Astrocyte (in vitro differentiated cells and primary cell): ENCODE data around the gene NEK7. TPM values are rescaled to one million over a fixed set of nuclear protein-coding genes. Genes with fewer than 3 reads are reported as not detected.
A peak's percentile ranks its signal among the peaks of the same experiment; 100 is the strongest.

Experiments used
- DNase-seq: peaks from one replicate; pipeline ENCODE4 v3.0.0-alpha.2; 2010; ENCODE audit warnings: low read depth
- FAIRE-seq: peaks from 2 replicates; lab custom pipeline; 2011; peaks lifted over from hg19 to GRCh38; lab: Jason Lieb, UNC
- H2AFZ ChIP-seq: 2 replicates; pipeline ENCODE4 v1.6.0; 2012; ENCODE audit warnings: low read depth, low read length, inconsistent platforms
- H3K27ac ChIP-seq: 2 replicates; pipeline ENCODE4 v1.5.1; 2011; ENCODE audit warnings: low read depth, low read length, inconsistent platforms
- H3K27me3 ChIP-seq: 2 replicates; pipeline ENCODE4 v1.6.0; 2011; ENCODE audit warnings: low read length, inconsistent platforms; ENCODE audit not compliant: insufficient read depth
- H3K36me3 ChIP-seq: 2 replicates; pipeline ENCODE4 v1.5.1; 2011; ENCODE audit warnings: low read length, inconsistent platforms; ENCODE audit not compliant: insufficient read depth
- H3K4me1 ChIP-seq: 2 replicates; pipeline ENCODE4 v1.5.1; 2011; ENCODE audit warnings: low read length, inconsistent platforms; ENCODE audit not compliant: insufficient read depth
- H3K4me2 ChIP-seq: 2 replicates; pipeline ENCODE4 v1.6.0; 2012; ENCODE audit warnings: low read length, inconsistent platforms
- H3K4me3 ChIP-seq: 2 replicates; pipeline ENCODE4 v1.5.1; 2011; ENCODE audit warnings: low read depth, mild to moderate bottlenecking, low read length, inconsistent platforms; ENCODE audit not compliant: insufficient read depth
- H3K79me2 ChIP-seq: 2 replicates; pipeline ENCODE4 v1.6.0; 2012; ENCODE audit warnings: mild to moderate bottlenecking, low read length, inconsistent platforms; ENCODE audit not compliant: insufficient read depth
- H3K9ac ChIP-seq: 2 replicates; pipeline ENCODE4 v1.6.0; 2012; ENCODE audit warnings: mild to moderate bottlenecking, low read length, inconsistent platforms
- H3K9me3 ChIP-seq: 2 replicates; pipeline ENCODE4 v1.5.1; 2012; ENCODE audit warnings: low read depth, mild to moderate bottlenecking, low read length, inconsistent platforms; ENCODE audit not compliant: insufficient read depth
- H4K20me1 ChIP-seq: 2 replicates; pipeline ENCODE4 v1.6.0; 2012; ENCODE audit warnings: low read length, inconsistent platforms; ENCODE audit not compliant: insufficient read depth
- H3K27ac Mint-ChIP-seq: one replicate; pipeline ENCODE4 v1.8.0; 2021; ENCODE audit warnings: mild to moderate bottlenecking, mixed read lengths; ENCODE audit not compliant: unreplicated experiment
- H3K27me3 Mint-ChIP-seq: one replicate; pipeline ENCODE4 v1.8.0; 2021; ENCODE audit warnings: low read depth, mixed read lengths; ENCODE audit not compliant: unreplicated experiment
- H3K36me3 Mint-ChIP-seq: one replicate; pipeline ENCODE4 v1.8.0; 2021; ENCODE audit warnings: low read depth, mixed read lengths; ENCODE audit not compliant: unreplicated experiment
- H3K4me1 Mint-ChIP-seq: one replicate; pipeline ENCODE4 v1.8.0; 2021; ENCODE audit warnings: low read depth, mixed read lengths; ENCODE audit not compliant: unreplicated experiment
- H3K4me3 Mint-ChIP-seq: one replicate; pipeline ENCODE4 v1.8.0; 2021; ENCODE audit warnings: mild to moderate bottlenecking, moderate library complexity, mixed read lengths; ENCODE audit not compliant: unreplicated experiment
- H3K9me3 Mint-ChIP-seq: one replicate; pipeline ENCODE4 v1.8.0; 2021; ENCODE audit warnings: mild to moderate bottlenecking, mixed read lengths; ENCODE audit not compliant: unreplicated experiment
- EZH2 ChIP-seq: IDR thresholded peaks from 2 replicates; pipeline ENCODE4 v1.6.1; 2012; ENCODE audit warnings: mild to moderate bottlenecking, low read length, inconsistent platforms; ENCODE audit not compliant: insufficient read depth
- total RNA-seq: library from RNA; stranded (reverse); gene quantifications from 2 replicates; pipeline ENCODE4 v1.2.1, GENCODE V29; 2021
- TF ChIP-seq, protein P1 (sequence below): IDR thresholded peaks from 2 replicates; pipeline ENCODE4 v1.5.1; 2011; ENCODE audit warnings: low read depth, mild to moderate bottlenecking, inconsistent platforms, low read length, moderate library complexity; ENCODE audit not compliant: insufficient read depth

NEK7 gene
- total RNA-seq, 1 donor from 2014 or later = 125 TPM

DNA sequence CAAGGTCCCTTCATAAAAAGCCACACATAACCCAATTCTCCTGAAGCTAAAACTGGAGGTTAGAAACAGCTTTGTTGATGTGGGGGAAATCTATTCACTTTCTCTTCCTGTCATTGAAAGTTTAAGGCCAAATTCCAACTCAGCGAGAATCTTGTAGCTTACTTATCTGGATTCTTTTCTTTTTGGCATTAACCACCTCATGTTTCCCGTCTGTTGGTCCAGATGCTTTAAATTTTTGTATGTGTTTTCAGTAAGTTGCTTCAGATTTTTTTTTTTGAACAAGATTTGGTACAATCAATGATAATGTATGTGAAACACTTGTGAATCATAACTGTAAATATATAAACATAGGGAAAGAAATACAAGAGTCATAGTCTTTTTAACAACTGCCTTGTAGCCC, 33.7 kb upstream of the NEK7 start:
- H3K4me1 Mint-ChIP-seq = peaks cover 24% of the 10 kb centered on the region
- H3K27ac ChIP-seq = peak overlapping the region; percentile 93
- no peaks in the 10 kb centered on the region for H4K20me1 ChIP-seq
- H3K4me2 ChIP-seq = peak overlapping the region; percentile 58
- no peaks in the 10 kb centered on the region for H3K79me2 ChIP-seq
- no peaks in the 10 kb centered on the region for H3K36me3 Mint-ChIP-seq
- DNase-seq (peak; percentile 93), FAIRE-seq (no peak)
- peak overlapping the region; percentile 33 for H3K9ac ChIP-seq
- no peak overlapping the region for H3K4me3 ChIP-seq
- H3K4me3 Mint-ChIP-seq = no peak overlapping the region
- no peaks in the 10 kb centered on the region for H3K27me3 ChIP-seq
- peaks cover 1% of the 10 kb centered on the region for H3K9me3 Mint-ChIP-seq
- TF ChIP-seq EZH2 = no peak
- TF ChIP-seq, protein P1, sequence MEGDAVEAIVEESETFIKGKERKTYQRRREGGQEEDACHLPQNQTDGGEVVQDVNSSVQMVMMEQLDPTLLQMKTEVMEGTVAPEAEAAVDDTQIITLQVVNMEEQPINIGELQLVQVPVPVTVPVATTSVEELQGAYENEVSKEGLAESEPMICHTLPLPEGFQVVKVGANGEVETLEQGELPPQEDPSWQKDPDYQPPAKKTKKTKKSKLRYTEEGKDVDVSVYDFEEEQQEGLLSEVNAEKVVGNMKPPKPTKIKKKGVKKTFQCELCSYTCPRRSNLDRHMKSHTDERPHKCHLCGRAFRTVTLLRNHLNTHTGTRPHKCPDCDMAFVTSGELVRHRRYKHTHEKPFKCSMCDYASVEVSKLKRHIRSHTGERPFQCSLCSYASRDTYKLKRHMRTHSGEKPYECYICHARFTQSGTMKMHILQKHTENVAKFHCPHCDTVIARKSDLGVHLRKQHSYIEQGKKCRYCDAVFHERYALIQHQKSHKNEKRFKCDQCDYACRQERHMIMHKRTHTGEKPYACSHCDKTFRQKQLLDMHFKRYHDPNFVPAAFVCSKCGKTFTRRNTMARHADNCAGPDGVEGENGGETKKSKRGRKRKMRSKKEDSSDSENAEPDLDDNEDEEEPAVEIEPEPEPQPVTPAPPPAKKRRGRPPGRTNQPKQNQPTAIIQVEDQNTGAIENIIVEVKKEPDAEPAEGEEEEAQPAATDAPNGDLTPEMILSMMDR = no peak
- peak overlapping the region; percentile 81 for H3K27ac Mint-ChIP-seq
- no peaks in the 10 kb centered on the region for H3K9me3 ChIP-seq
- H3K36me3 ChIP-seq = no peaks in the 10 kb centered on the region
- H3K4me1 ChIP-seq = peaks cover 38% of the 10 kb centered on the region
- H3K27me3 Mint-ChIP-seq = no peaks in the 10 kb centered on the region
- no peak overlapping the region for H2AFZ ChIP-seq

DNA sequence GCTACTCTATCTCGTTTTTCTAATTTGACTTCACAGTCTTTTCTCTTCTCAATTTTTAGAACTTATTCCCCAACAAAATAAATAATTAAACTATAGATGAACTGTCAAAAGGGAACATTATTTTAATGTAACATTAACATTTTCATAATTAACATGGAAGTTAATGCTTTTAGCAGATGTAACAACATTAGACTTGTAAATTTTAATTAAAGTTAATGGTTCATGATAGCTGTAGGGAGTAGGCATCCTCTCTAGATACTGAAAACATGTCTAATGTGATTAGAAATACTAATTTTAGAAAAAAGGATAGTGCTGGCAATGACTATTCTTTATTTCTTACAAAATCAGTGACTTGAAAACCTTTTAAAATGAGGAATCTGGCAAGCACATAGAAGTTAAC, 32.1 kb upstream of the NEK7 start:
- Histone ChIP-seq H3K4me3 (no peak overlapping the region), H3K36me3 (no peaks in the 10 kb centered on the region), H2AFZ (no peak overlapping the region), H3K79me2 (no peaks in the 10 kb centered on the region), H3K9me3 (no peaks in the 10 kb centered on the region), H3K4me1 (peaks cover 28% of the 10 kb centered on the region), H3K4me2 (no peak overlapping the region), H3K27ac (no peak overlapping the region), H4K20me1 (no peaks in the 10 kb centered on the region), H3K9ac (no peak overlapping the region), H3K27me3 (no peaks in the 10 kb centered on the region)
- no peak for DNase-seq
- H3K27me3 Mint-ChIP-seq = no peaks in the 10 kb centered on the region
- TF ChIP-seq, protein P1 = no peak
- TF ChIP-seq EZH2 = no peak
- no peaks in the 10 kb centered on the region for H3K36me3 Mint-ChIP-seq
- H3K4me3 Mint-ChIP-seq = no peak overlapping the region
- FAIRE-seq = no peak
- H3K9me3 Mint-ChIP-seq = peaks cover 1% of the 10 kb centered on the region
- no peak overlapping the region for H3K27ac Mint-ChIP-seq
- H3K4me1 Mint-ChIP-seq = peaks cover 24% of the 10 kb centered on the region

- TF ChIP-seq, protein P1 = no peak
- TF ChIP-seq EZH2 = no peak
- Histone ChIP-seq H3K4me1 (peaks cover 13% of the 10 kb centered on the region), H3K9me3 (no peaks in the 10 kb centered on the region), H3K4me3 (no peak overlapping the region), H3K27ac (peak overlapping the region; percentile 35), H4K20me1 (no peaks in the 10 kb centered on the region), H3K79me2 (no peaks in the 10 kb centered on the region), H2AFZ (no peak overlapping the region), H3K27me3 (no peaks in the 10 kb centered on the region), H3K36me3 (no peaks in the 10 kb centered on the region), H3K9ac (no peak overlapping the region), H3K4me2 (peak overlapping the region; percentile 43)
- no peaks in the 10 kb centered on the region for H3K36me3 Mint-ChIP-seq
- FAIRE-seq = peak; percentile 96
- no peak overlapping the region for H3K4me3 Mint-ChIP-seq
- peak overlapping the region; percentile 85 for H3K27ac Mint-ChIP-seq
- peak; percentile 71 for DNase-seq
- H3K9me3 Mint-ChIP-seq = peaks cover 1% of the 10 kb centered on the region
- H3K27me3 Mint-ChIP-seq = no peaks in the 10 kb centered on the region
- H3K4me1 Mint-ChIP-seq = peaks cover 24% of the 10 kb centered on the region
Observed at GRCh38 chr1:198125995-198126735, 30.6 kb upstream of the NEK7 start.
